ENCODE data around the gene CHRDL2.

The CHRDL2 gene

GRCh38 chr11:74673693-74674360, 57.4 kb downstream of the CHRDL2 start:
- Histone ChIP-seq H3K9me3 (ENCODE audit: insufficient read depth, low read length) (no peaks in the 10 kb centered on the region), H3K4me3 (ENCODE audit: insufficient read length, low read depth) (no peak overlapping the region), H3K4me1 (ENCODE audit: insufficient read depth, insufficient read length) (peaks cover 4% of the 10 kb centered on the region), H3K27me3 (ENCODE audit: insufficient read depth, insufficient read length) (no peaks in the 10 kb centered on the region), H3K36me3 (ENCODE audit: insufficient read depth, insufficient read length, low read length) (no peaks in the 10 kb centered on the region), H3K9ac (ENCODE audit: insufficient read length, low read depth) (no peak overlapping the region)
- TF ChIP-seq YY1 (IDR thresholded peaks at IDR 0.05; ENCODE audit: insufficient read depth, insufficient read length): no peak
- TF ChIP-seq ZNF274 (IDR thresholded peaks at IDR 0.05; ENCODE audit: low read depth, low read length): no peak
- no peak for TF ChIP-seq SUZ12 (IDR thresholded peaks at IDR 0.05; ENCODE audit: extremely low read depth, insufficient read depth, insufficient read length)
- DNase-seq (ENCODE audit: low read depth, low spot score): peak; percentile 3

GRCh38 chr11:74672956-74673692, 58.1 kb downstream of the CHRDL2 start:
- no peak overlapping the region for H3K4me3 ChIP-seq (ENCODE audit: insufficient read length, low read depth)

GRCh38 chr11:74672332-74672955, 58.8 kb downstream of the CHRDL2 start:
- no peak overlapping the region for H3K4me3 ChIP-seq (ENCODE audit: insufficient read length, low read depth)
- DNase-seq (ENCODE audit: low read depth, low spot score): no peak
- H3K4me1 ChIP-seq (ENCODE audit: insufficient read depth, insufficient read length): peaks cover 4% of the 10 kb centered on the region
- no peak for TF ChIP-seq YY1 (IDR thresholded peaks at IDR 0.05; ENCODE audit: insufficient read depth, insufficient read length)
- no peak for TF ChIP-seq ZNF274 (IDR thresholded peaks at IDR 0.05; ENCODE audit: low read depth, low read length)
- TF ChIP-seq SUZ12 (IDR thresholded peaks at IDR 0.05; ENCODE audit: extremely low read depth, insufficient read depth, insufficient read length): no peak
- no peaks in the 10 kb centered on the region for H3K27me3 ChIP-seq (ENCODE audit: insufficient read depth, insufficient read length)
- H3K9ac ChIP-seq (ENCODE audit: insufficient read length, low read depth): no peak overlapping the region
- H3K9me3 ChIP-seq (ENCODE audit: insufficient read depth, low read length): no peaks in the 10 kb centered on the region
- H3K36me3 ChIP-seq (ENCODE audit: insufficient read depth, insufficient read length, low read length): no peaks in the 10 kb centered on the region

More at GRCh38 chr11:74672956-74673692, 58.1 kb downstream of the CHRDL2 start:
- Histone ChIP-seq H3K9ac (ENCODE audit: insufficient read length, low read depth) (no peak overlapping the region), H3K36me3 (ENCODE audit: insufficient read depth, insufficient read length, low read length) (no peaks in the 10 kb centered on the region), H3K9me3 (ENCODE audit: insufficient read depth, low read length) (no peaks in the 10 kb centered on the region), H3K27me3 (ENCODE audit: insufficient read depth, insufficient read length) (no peaks in the 10 kb centered on the region), H3K4me1 (ENCODE audit: insufficient read depth, insufficient read length) (peaks cover 4% of the 10 kb centered on the region)
- no peak for TF ChIP-seq ZNF274 (IDR thresholded peaks at IDR 0.05; ENCODE audit: low read depth, low read length)
- DNase-seq (ENCODE audit: low read depth, low spot score): no peak

- H3K36me3 ChIP-seq (ENCODE audit: insufficient read depth, insufficient read length, low read length): no peaks in the 10 kb centered on the region
- no peak overlapping the region for H3K9ac ChIP-seq (ENCODE audit: insufficient read length, low read depth)
- H3K27me3 ChIP-seq (ENCODE audit: insufficient read depth, insufficient read length): no peaks in the 10 kb centered on the region
- no peak for TF ChIP-seq SUZ12 (IDR thresholded peaks at IDR 0.05; ENCODE audit: extremely low read depth, insufficient read depth, insufficient read length)
- no peak for TF ChIP-seq YY1 (IDR thresholded peaks at IDR 0.05; ENCODE audit: insufficient read depth, insufficient read length)
- TF ChIP-seq ZNF274 (IDR thresholded peaks at IDR 0.05; ENCODE audit: low read depth, low read length): no peak
- H3K9me3 ChIP-seq (ENCODE audit: insufficient read depth, low read length): no peaks in the 10 kb centered on the region
- no peak for DNase-seq (ENCODE audit: low read depth, low spot score)
- H3K4me3 ChIP-seq (ENCODE audit: insufficient read length, low read depth): no peak overlapping the region
- H3K4me1 ChIP-seq (ENCODE audit: insufficient read depth, insufficient read length): peaks cover 4% of the 10 kb centered on the region
These were observed 59.6 kb downstream of the CHRDL2 start for GRCh38 chr11:74671520-74672196.

GRCh38 chr11:74670171-74670570, 61.1 kb downstream of the CHRDL2 start:
- H3K36me3 ChIP-seq (ENCODE audit: insufficient read depth, insufficient read length, low read length): no peaks in the 10 kb centered on the region
- H3K27me3 ChIP-seq (ENCODE audit: insufficient read depth, insufficient read length): no peaks in the 10 kb centered on the region
- no peak overlapping the region for H3K4me3 ChIP-seq (ENCODE audit: insufficient read length, low read depth)
- H3K4me1 ChIP-seq (ENCODE audit: insufficient read depth, insufficient read length): peaks cover 4% of the 10 kb centered on the region
- no peak overlapping the region for H3K9ac ChIP-seq (ENCODE audit: insufficient read length, low read depth)
- H3K9me3 ChIP-seq (ENCODE audit: insufficient read depth, low read length): no peaks in the 10 kb centered on the region
- no peak for DNase-seq (ENCODE audit: low read depth, low spot score)
- TF ChIP-seq SUZ12 (IDR thresholded peaks at IDR 0.05; ENCODE audit: extremely low read depth, insufficient read depth, insufficient read length) (no peak), YY1 (IDR thresholded peaks at IDR 0.05; ENCODE audit: insufficient read depth, insufficient read length) (no peak), ZNF274 (IDR thresholded peaks at IDR 0.05; ENCODE audit: low read depth, low read length) (no peak)

- no peak for DNase-seq (ENCODE audit: low read depth, low spot score)
- H3K9ac ChIP-seq (ENCODE audit: insufficient read length, low read depth): no peak overlapping the region
- no peaks in the 10 kb centered on the region for H3K9me3 ChIP-seq (ENCODE audit: insufficient read depth, low read length)
These were observed 61.7 kb downstream of the CHRDL2 start for GRCh38 chr11:74669211-74670160.

More at GRCh38 chr11:74669211-74670160, 61.7 kb downstream of the CHRDL2 start:
- TF ChIP-seq YY1 (IDR thresholded peaks at IDR 0.05; ENCODE audit: insufficient read depth, insufficient read length) (no peak), ZNF274 (IDR thresholded peaks at IDR 0.05; ENCODE audit: low read depth, low read length) (no peak), SUZ12 (IDR thresholded peaks at IDR 0.05; ENCODE audit: extremely low read depth, insufficient read depth, insufficient read length) (no peak)
- peaks cover 4% of the 10 kb centered on the region for H3K4me1 ChIP-seq (ENCODE audit: insufficient read depth, insufficient read length)
- no peaks in the 10 kb centered on the region for H3K27me3 ChIP-seq (ENCODE audit: insufficient read depth, insufficient read length)
- no peak overlapping the region for H3K4me3 ChIP-seq (ENCODE audit: insufficient read length, low read depth)
- no peaks in the 10 kb centered on the region for H3K36me3 ChIP-seq (ENCODE audit: insufficient read depth, insufficient read length, low read length)

Data from NT2/D1 (cell line).